Activated naive CD8-positive, alpha-beta T cell (primary cell): Measurements from ENCODE around the gene SYNE1.

ENCODE experiments used
- H3K27ac Mint-ChIP-seq: one replicate; pipeline ENCODE4 v1.8.0; 2021; ENCODE audit warnings: mixed read lengths
- H3K27me3 Mint-ChIP-seq: one replicate; pipeline ENCODE4 v1.8.0; 2021; ENCODE audit warnings: mixed read lengths
- H3K36me3 Mint-ChIP-seq: one replicate; pipeline ENCODE4 v1.8.0; 2021; ENCODE audit warnings: mixed read lengths
- H3K4me1 Mint-ChIP-seq: one replicate; pipeline ENCODE4 v1.8.0; 2021; ENCODE audit warnings: low read depth, mixed read lengths
- H3K4me3 Mint-ChIP-seq: one replicate; pipeline ENCODE4 v1.8.0; 2021; ENCODE audit warnings: mild to moderate bottlenecking, mixed read lengths
- H3K9me3 Mint-ChIP-seq: one replicate; pipeline ENCODE4 v1.8.0; 2021; ENCODE audit warnings: low read depth, mixed read lengths

The SYNE1 gene

GRCh38 chr6:152121910-152122309 lies 515.3 kb downstream of the SYNE1 start:
- Mint-ChIP-seq H3K27ac (no peak overlapping the region), H3K36me3 (peaks cover 21% of the 10 kb centered on the region), H3K4me1 (no peaks in the 10 kb centered on the region), H3K4me3 (no peak overlapping the region), H3K9me3 (peaks cover 4% of the 10 kb centered on the region), H3K27me3 (no peaks in the 10 kb centered on the region)

- Mint-ChIP-seq H3K9me3 (peaks cover 4% of the 10 kb centered on the region), H3K27ac (no peak overlapping the region), H3K27me3 (no peaks in the 10 kb centered on the region), H3K4me3 (no peak overlapping the region), H3K36me3 (peaks cover 21% of the 10 kb centered on the region), H3K4me1 (no peaks in the 10 kb centered on the region)
These were observed 517.3 kb downstream of the SYNE1 start for GRCh38 chr6:152119831-152120230.

GRCh38 chr6:152118678-152119077 lies 518.5 kb downstream of the SYNE1 start:
- no peak overlapping the region for H3K4me3 Mint-ChIP-seq

GRCh38 chr6:152118224-152118623 lies 518.9 kb downstream of the SYNE1 start:
- H3K27ac Mint-ChIP-seq: no peak overlapping the region
- no peaks in the 10 kb centered on the region for H3K27me3 Mint-ChIP-seq
- peaks cover 4% of the 10 kb centered on the region for H3K9me3 Mint-ChIP-seq
- peaks cover 21% of the 10 kb centered on the region for H3K36me3 Mint-ChIP-seq
- H3K4me1 Mint-ChIP-seq: no peaks in the 10 kb centered on the region
- no peak overlapping the region for H3K4me3 Mint-ChIP-seq

More at GRCh38 chr6:152118678-152119077, 518.5 kb downstream of the SYNE1 start:
- peaks cover 4% of the 10 kb centered on the region for H3K9me3 Mint-ChIP-seq
- peaks cover 21% of the 10 kb centered on the region for H3K36me3 Mint-ChIP-seq
- no peaks in the 10 kb centered on the region for H3K4me1 Mint-ChIP-seq
- H3K27ac Mint-ChIP-seq: no peak overlapping the region
- no peaks in the 10 kb centered on the region for H3K27me3 Mint-ChIP-seq

GRCh38 chr6:152117156-152118133 lies 519.7 kb downstream of the SYNE1 start:
- Mint-ChIP-seq H3K9me3 (peaks cover 4% of the 10 kb centered on the region), H3K27ac (no peak overlapping the region), H3K36me3 (peaks cover 21% of the 10 kb centered on the region), H3K27me3 (no peaks in the 10 kb centered on the region), H3K4me1 (no peaks in the 10 kb centered on the region), H3K4me3 (no peak overlapping the region)

- Mint-ChIP-seq H3K36me3 (peaks cover 3% of the 10 kb centered on the region), H3K9me3 (no peaks in the 10 kb centered on the region), H3K4me3 (no peak overlapping the region), H3K27me3 (peaks cover 5% of the 10 kb centered on the region), H3K27ac (no peak overlapping the region), H3K4me1 (peaks cover 2% of the 10 kb centered on the region)
These were observed 524.5 kb downstream of the SYNE1 start for GRCh38 chr6:152112491-152113261.

- Mint-ChIP-seq H3K9me3 (no peaks in the 10 kb centered on the region), H3K36me3 (peaks cover 3% of the 10 kb centered on the region), H3K27me3 (peaks cover 5% of the 10 kb centered on the region), H3K27ac (no peak overlapping the region), H3K4me1 (peaks cover 2% of the 10 kb centered on the region), H3K4me3 (no peak overlapping the region)
These were observed 526.0 kb downstream of the SYNE1 start for GRCh38 chr6:152110886-152111820.

- Mint-ChIP-seq H3K27ac (no peak overlapping the region), H3K27me3 (peaks cover 5% of the 10 kb centered on the region), H3K36me3 (peaks cover 3% of the 10 kb centered on the region), H3K9me3 (no peaks in the 10 kb centered on the region), H3K4me1 (peaks cover 2% of the 10 kb centered on the region), H3K4me3 (no peak overlapping the region)
These were observed 529.2 kb downstream of the SYNE1 start for GRCh38 chr6:152107973-152108372.

GRCh38 chr6:152100183-152100618 lies 537.0 kb downstream of the SYNE1 start:
- H3K4me3 Mint-ChIP-seq: no peak overlapping the region
- no peaks in the 10 kb centered on the region for H3K4me1 Mint-ChIP-seq
- no peaks in the 10 kb centered on the region for H3K36me3 Mint-ChIP-seq
- H3K9me3 Mint-ChIP-seq: no peaks in the 10 kb centered on the region
- no peaks in the 10 kb centered on the region for H3K27me3 Mint-ChIP-seq
- H3K27ac Mint-ChIP-seq: no peak overlapping the region

- H3K27ac Mint-ChIP-seq: no peak overlapping the region
- no peak overlapping the region for H3K4me3 Mint-ChIP-seq
- H3K27me3 Mint-ChIP-seq: no peaks in the 10 kb centered on the region
- H3K4me1 Mint-ChIP-seq: no peaks in the 10 kb centered on the region
- H3K36me3 Mint-ChIP-seq: no peaks in the 10 kb centered on the region
- no peaks in the 10 kb centered on the region for H3K9me3 Mint-ChIP-seq
These were observed 537.5 kb downstream of the SYNE1 start for GRCh38 chr6:152099446-152100182.

- no peaks in the 10 kb centered on the region for H3K4me1 Mint-ChIP-seq
- no peaks in the 10 kb centered on the region for H3K36me3 Mint-ChIP-seq
- H3K27ac Mint-ChIP-seq: no peak overlapping the region
- H3K9me3 Mint-ChIP-seq: no peaks in the 10 kb centered on the region
- H3K4me3 Mint-ChIP-seq: no peak overlapping the region
- H3K27me3 Mint-ChIP-seq: no peaks in the 10 kb centered on the region
These were observed 538.5 kb downstream of the SYNE1 start for GRCh38 chr6:152098683-152099082.

- Mint-ChIP-seq H3K9me3 (no peaks in the 10 kb centered on the region), H3K4me3 (no peak overlapping the region), H3K36me3 (no peaks in the 10 kb centered on the region), H3K27ac (no peak overlapping the region), H3K27me3 (no peaks in the 10 kb centered on the region), H3K4me1 (no peaks in the 10 kb centered on the region)
These were observed 540.2 kb downstream of the SYNE1 start for GRCh38 chr6:152096863-152097496.

- no peaks in the 10 kb centered on the region for H3K9me3 Mint-ChIP-seq
- no peaks in the 10 kb centered on the region for H3K4me1 Mint-ChIP-seq
- H3K27me3 Mint-ChIP-seq: no peaks in the 10 kb centered on the region
- H3K27ac Mint-ChIP-seq: no peak overlapping the region
- no peak overlapping the region for H3K4me3 Mint-ChIP-seq
- no peaks in the 10 kb centered on the region for H3K36me3 Mint-ChIP-seq
These were observed 542.1 kb downstream of the SYNE1 start for GRCh38 chr6:152094992-152095592.
